Hepatocyte (in vitro differentiated cells): ENCODE measurements around the gene ITPRIPL2. TPM values are rescaled to one million over a fixed set of nuclear protein-coding genes. Genes with fewer than 3 reads are reported as not detected.
A peak's percentile ranks its signal among the peaks of the same experiment; 100 is the strongest.

Experiments
- DNase-seq: peaks from one replicate; pipeline ENCODE4 v3.0.0-alpha.2; 2016; ENCODE audit warnings: low spot score
- H2AFZ ChIP-seq: fragments of 200-600 bp; sonication (generic); 2 replicates; pipeline ENCODE4 v1.6.0; 2016; ENCODE audit warnings: antibody characterized with exemption, mild to moderate bottlenecking
- H3K27ac ChIP-seq: fragments of 200-600 bp; sonication (generic); 2 replicates; pipeline ENCODE4 v1.5.1; 2016; ENCODE audit warnings: mild to moderate bottlenecking
- H3K27me3 ChIP-seq: fragments of 200-600 bp; sonication (generic); 2 replicates; pipeline ENCODE4 v1.6.1; 2016
- H3K36me3 ChIP-seq: fragments of 200-600 bp; sonication (generic); replicated peaks from 2 replicates; pipeline ENCODE4 v1.5.1; 2016; ENCODE audit warnings: low read depth; ENCODE audit not compliant: insufficient read depth
- H3K4me1 ChIP-seq: fragments of 200-600 bp; sonication (generic); 2 replicates; pipeline ENCODE4 v1.5.1; 2016; ENCODE audit warnings: mild to moderate bottlenecking, moderate library complexity; ENCODE audit not compliant: insufficient read depth
- H3K4me2 ChIP-seq: fragments of 200-600 bp; sonication (generic); 2 replicates; pipeline ENCODE4 v1.6.0; 2016
- H3K4me3 ChIP-seq: fragments of 200-600 bp; sonication (generic); 2 replicates; pipeline ENCODE4 v1.5.1; 2016; ENCODE audit warnings: mild to moderate bottlenecking
- H3K79me2 ChIP-seq: fragments of 200-600 bp; sonication (generic); 2 replicates; pipeline ENCODE4 v1.6.0; 2017; ENCODE audit warnings: mild to moderate bottlenecking
- H3K9me2 ChIP-seq: fragments of 200-600 bp; sonication (generic); replicated peaks from 2 replicates; pipeline ENCODE4 v1.6.0; 2017; ENCODE audit warnings: mild to moderate bottlenecking; ENCODE audit not compliant: insufficient read depth
- H3K9me3 ChIP-seq: fragments of 200-600 bp; sonication (generic); 2 replicates; pipeline ENCODE4 v1.5.1; 2016; ENCODE audit warnings: low read depth, mild to moderate bottlenecking
- H4K20me1 ChIP-seq: fragments of 200-600 bp; sonication (generic); 2 replicates; pipeline ENCODE4 v1.6.0; 2016; ENCODE audit warnings: mild to moderate bottlenecking; ENCODE audit not compliant: insufficient read depth, poor library complexity, severe bottlenecking
- CTCF ChIP-seq: fragments of 200-600 bp; sonication (generic); IDR thresholded peaks from 2 replicates; pipeline ENCODE4 v1.5.1; 2016; ENCODE audit warnings: antibody characterized with exemption, mild to moderate bottlenecking; ENCODE audit not compliant: poor library complexity
- EZH2 ChIP-seq: fragments of 200-600 bp; sonication (generic); IDR thresholded peaks from 2 replicates; pipeline ENCODE4 v1.6.1; 2016; ENCODE audit warnings: antibody characterized with exemption, mild to moderate bottlenecking, borderline replicate concordance
- EZH2phosphoT487 ChIP-seq: fragments of 200-600 bp; sonication (generic); IDR thresholded peaks from one replicate; pipeline ENCODE4 v1.6.1; 2018; ENCODE audit warnings: antibody characterized with exemption, mild to moderate bottlenecking, low read depth, moderate library complexity; ENCODE audit not compliant: unreplicated experiment, severe bottlenecking
- WGBS: methylation state at CpG from one replicate; pipeline ENCODE4 v1.1.6; 2016; ENCODE audit warnings: low lambda C conversion rate; ENCODE audit errors: missing lambda C conversion rate; 5-methylcytosine and 5-hydroxymethylcytosine counted together
- polyA plus RNA-seq: library from polyadenylated mRNA; unstranded; fragments of >200 nt; fragmentation: Nextera tagmentation; extraction: Ambion mirVana; gene quantifications from 2 replicates; pipeline ENCODE4 v1.2.1, GENCODE V29; 2016
- total RNA-seq: library from RNA; depleted of rRNA; stranded (reverse); fragments of >200 nt; gene quantifications from 2 replicates; pipeline ENCODE4 v1.2.3, GENCODE V29; 2014

Gene ITPRIPL2
- total and polyA plus RNA-seq, 2 experiments from 2014 or later, result 10.3 to 20.1 TPM

GRCh38 chr16:19130385-19130784 is 16.6 kb downstream of the ITPRIPL2 start:
- Histone ChIP-seq H4K20me1 (no peaks in the 10 kb centered on the region), H2AFZ (no peak overlapping the region), H3K9me3 (no peaks in the 10 kb centered on the region), H3K27ac (peak overlapping the region; percentile 78), H3K9me2 (no peaks in the 10 kb centered on the region), H3K79me2 (no peaks in the 10 kb centered on the region), H3K4me3 (no peak overlapping the region), H3K4me1 (peaks cover 18% of the 10 kb centered on the region), H3K27me3 (no peaks in the 10 kb centered on the region), H3K4me2 (peak overlapping the region; percentile 36), H3K36me3 (no peaks in the 10 kb centered on the region)
- no peak for TF ChIP-seq EZH2phosphoT487
- no peak for TF ChIP-seq EZH2
- no peak for TF ChIP-seq CTCF
- 78% methylated on average over 7 of the region's 7 CpGs for WGBS
- no peak for DNase-seq

- no peak overlapping the region for H3K4me3 ChIP-seq
- H3K4me2 ChIP-seq, result peak overlapping the region; percentile 36
- H3K27ac ChIP-seq, result peak overlapping the region; percentile 78
- H3K4me1 ChIP-seq, result peaks cover 25% of the 10 kb centered on the region
- TF ChIP-seq EZH2 (no peak), EZH2phosphoT487 (no peak), CTCF (no peak)
- H3K27me3 ChIP-seq, result no peaks in the 10 kb centered on the region
- WGBS, result 50% methylated on average over 11 of the region's 11 CpGs
- no peak overlapping the region for H2AFZ ChIP-seq
- no peaks in the 10 kb centered on the region for H3K36me3 ChIP-seq
- DNase-seq, result peak; percentile 29
- H3K79me2 ChIP-seq, result no peaks in the 10 kb centered on the region
- H4K20me1 ChIP-seq, result no peaks in the 10 kb centered on the region
- no peaks in the 10 kb centered on the region for H3K9me2 ChIP-seq
- H3K9me3 ChIP-seq, result no peaks in the 10 kb centered on the region
Measured at GRCh38 chr16:19130852-19131824, 17.4 kb downstream of the ITPRIPL2 start.

GRCh38 chr16:19131825-19132218 is 18.1 kb downstream of the ITPRIPL2 start:
- H3K9me3 ChIP-seq, result no peaks in the 10 kb centered on the region
- no peak for TF ChIP-seq EZH2
- no peak for TF ChIP-seq CTCF
- TF ChIP-seq EZH2phosphoT487, result no peak
- no peak overlapping the region for H3K4me3 ChIP-seq
- H3K27ac ChIP-seq, result peak overlapping the region; percentile 78
- no peaks in the 10 kb centered on the region for H3K36me3 ChIP-seq
- no peaks in the 10 kb centered on the region for H3K27me3 ChIP-seq
- H3K9me2 ChIP-seq, result no peaks in the 10 kb centered on the region
- H3K4me2 ChIP-seq, result peak overlapping the region; percentile 36
- no peak for DNase-seq
- H3K4me1 ChIP-seq, result peaks cover 32% of the 10 kb centered on the region
- no peaks in the 10 kb centered on the region for H3K79me2 ChIP-seq
- H2AFZ ChIP-seq, result no peak overlapping the region
- no peaks in the 10 kb centered on the region for H4K20me1 ChIP-seq
